Keratinocyte (primary cell): ENCODE measurements around the gene BBS9.

Source experiments
- EZH2 ChIP-seq: IDR thresholded peaks from one replicate; pipeline ENCODE4 v1.6.1; 2012; ENCODE audit warnings: inconsistent platforms, mild to moderate bottlenecking, low read length, moderate library complexity
- TF ChIP-seq, protein P1 (sequence below), 3 experiments: IDR thresholded peaks in 1 of 3; conservative IDR thresholded peaks in 1 of 3; optimal IDR thresholded peaks in 1 of 3; 2 replicates in 2 of 3; 3 replicates in 1 of 3; pipeline versions ENCODE3 to v1.5.1; 2011; ENCODE audit warnings: low read length in 3 of 3, mild to moderate bottlenecking in 3 of 3, moderate library complexity in 2 of 3, control low read depth in 1 of 3, inconsistent platforms in 1 of 3; ENCODE audit not compliant: insufficient read depth in 2 of 3; ENCODE audit errors: extremely low read depth in 1 of 3

DNA sequence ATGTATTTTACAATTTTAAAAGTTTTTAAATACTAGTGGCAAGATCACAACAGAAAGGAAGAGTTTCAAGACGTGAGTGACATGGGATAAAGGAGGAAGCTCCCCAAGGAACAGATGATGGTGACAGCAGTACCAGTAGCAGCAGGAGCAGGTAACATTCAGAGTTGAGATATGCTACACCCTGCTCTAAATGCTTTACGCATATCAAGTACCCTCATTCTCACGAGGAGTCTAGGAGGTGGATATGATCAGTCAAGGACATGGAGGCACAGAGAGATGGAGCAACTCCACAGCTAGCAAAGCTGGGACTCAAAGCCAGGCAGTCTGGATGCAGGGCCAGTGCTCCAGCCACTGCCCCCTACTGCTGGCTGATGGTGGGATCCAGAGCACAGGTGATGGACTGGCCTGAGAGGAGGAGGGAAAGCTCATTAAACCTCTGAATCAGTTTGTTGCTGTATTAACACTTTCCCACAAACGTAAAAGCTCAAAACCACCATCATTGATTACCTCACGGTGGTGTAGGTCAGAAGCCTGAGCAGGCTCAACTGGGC, 37.6 kb upstream of the BBS9 start:
- TF ChIP-seq, protein P1, sequence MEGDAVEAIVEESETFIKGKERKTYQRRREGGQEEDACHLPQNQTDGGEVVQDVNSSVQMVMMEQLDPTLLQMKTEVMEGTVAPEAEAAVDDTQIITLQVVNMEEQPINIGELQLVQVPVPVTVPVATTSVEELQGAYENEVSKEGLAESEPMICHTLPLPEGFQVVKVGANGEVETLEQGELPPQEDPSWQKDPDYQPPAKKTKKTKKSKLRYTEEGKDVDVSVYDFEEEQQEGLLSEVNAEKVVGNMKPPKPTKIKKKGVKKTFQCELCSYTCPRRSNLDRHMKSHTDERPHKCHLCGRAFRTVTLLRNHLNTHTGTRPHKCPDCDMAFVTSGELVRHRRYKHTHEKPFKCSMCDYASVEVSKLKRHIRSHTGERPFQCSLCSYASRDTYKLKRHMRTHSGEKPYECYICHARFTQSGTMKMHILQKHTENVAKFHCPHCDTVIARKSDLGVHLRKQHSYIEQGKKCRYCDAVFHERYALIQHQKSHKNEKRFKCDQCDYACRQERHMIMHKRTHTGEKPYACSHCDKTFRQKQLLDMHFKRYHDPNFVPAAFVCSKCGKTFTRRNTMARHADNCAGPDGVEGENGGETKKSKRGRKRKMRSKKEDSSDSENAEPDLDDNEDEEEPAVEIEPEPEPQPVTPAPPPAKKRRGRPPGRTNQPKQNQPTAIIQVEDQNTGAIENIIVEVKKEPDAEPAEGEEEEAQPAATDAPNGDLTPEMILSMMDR (optimal IDR thresholded peaks at IDR 0.05 in 1 of 3, IDR thresholded peaks at IDR 0.05 in 1 of 3, conservative IDR thresholded peaks at IDR 0.05 in 1 of 3; ENCODE audit: extremely low read depth in 1 of 3, insufficient read depth in 2 of 3, low read length in 3 of 3) = peak in 2 of 3 experiments; percentile 3 to 8
- no peak for TF ChIP-seq EZH2
